Measurements from ENCODE around the gene PSMF1. TPM values are rescaled to one million over a fixed set of nuclear protein-coding genes. Genes with fewer than 3 reads are reported as not detected.

PSMF1 gene
- total and polyA plus RNA-seq, 2 of the 13 experiments (the other 11 are each of a cell fraction or from before 2014, with no cell fraction given), result 82.5 to 86.0 TPM

GRCh38 chr20:1186367-1186991 lies 68.1 kb downstream of the PSMF1 start (continued):
- TF ChIP-seq SNAPC4 (CRISPR knock-in tag; IDR thresholded peaks at IDR 0.05) (no peak), FOXO1 (CRISPR knock-in tag; IDR thresholded peaks at IDR 0.05) (no peak), ZFX (CRISPR knock-in tag; IDR thresholded peaks at IDR 0.05; ENCODE audit: low read depth) (peak; percentile 73), ZNF552 (CRISPR knock-in tag; IDR thresholded peaks at IDR 0.05; ENCODE audit: borderline replicate concordance) (no peak), ETV5 (CRISPR knock-in tag; IDR thresholded peaks at IDR 0.05; ENCODE audit: borderline replicate concordance) (peak; percentile 23; the same call in 1 of the 2 replicates), ELF3 (CRISPR knock-in tag; IDR thresholded peaks at IDR 0.05) (no peak; the same call in 1 of the 2 replicates), ZNF547 (CRISPR knock-in tag; IDR thresholded peaks at IDR 0.05) (0 out of 2 replicates have a peak, but pooled peaks have one; percentile 18), ZNF451 (CRISPR knock-in tag; IDR thresholded peaks at IDR 0.05) (peak; percentile 67; the same call in 1 of the 2 replicates), DPF2 (CRISPR knock-in tag; IDR thresholded peaks at IDR 0.05; ENCODE audit: borderline replicate concordance, low read depth) (no peak), ZSCAN25 (CRISPR knock-in tag; IDR thresholded peaks at IDR 0.05) (0 out of 2 replicates have a peak, but pooled peaks have one; percentile 15), ZNF770 (CRISPR knock-in tag; IDR thresholded peaks at IDR 0.05) (no peak), IRF2 (CRISPR knock-in tag; IDR thresholded peaks at IDR 0.05) (peak; percentile 31; the same call in 1 of the 2 replicates), SP5 (CRISPR knock-in tag; IDR thresholded peaks at IDR 0.05; ENCODE audit: borderline replicate concordance, low read depth) (peak; percentile 22; the same call in 1 of the 2 replicates), ZNF672 (CRISPR knock-in tag; IDR thresholded peaks at IDR 0.05) (no peak), ZNF616 (CRISPR knock-in tag; IDR thresholded peaks at IDR 0.05; ENCODE audit: low read depth) (0 out of 2 replicates have a peak, but pooled peaks have one; percentile 15), HBP1 (CRISPR knock-in tag; IDR thresholded peaks at IDR 0.05; ENCODE audit: low read depth) (0 out of 2 replicates have a peak, but pooled peaks have one; percentile 19), ZSCAN31 (CRISPR knock-in tag; IDR thresholded peaks at IDR 0.05; ENCODE audit: low read depth) (no peak), GRHL1 (CRISPR knock-in tag; conservative IDR thresholded peaks at IDR 0.05) (no peak)
